GM12865 (cell line): Measurements from ENCODE around the gene CST4.
"Not testable (repeated sequence)": the region's sequence is repeated elsewhere in the genome, so short reads cannot be mapped to it uniquely, and the experiment has no call there.

Experiments used
- DNase-seq: peaks from one replicate; pipeline ENCODE4 v3.0.0; 2010; ENCODE audit warnings: low read depth
- H3K4me3 ChIP-seq: 2 replicates; pipeline ENCODE4 v1.5.1; 2011; ENCODE audit warnings: mild to moderate bottlenecking, low read depth, low read length, control low read depth
- CTCF ChIP-seq: IDR thresholded peaks from 2 replicates; pipeline ENCODE4 v1.5.1; 2011; ENCODE audit warnings: low read length, control low read depth, low read depth, inconsistent platforms; ENCODE audit not compliant: insufficient read depth; ENCODE audit errors: missing control alignments

The CST4 gene

GRCh38 chr20:23639490-23639958, 49.3 kb downstream of the CST4 start:
- DNase-seq, result no peak
- no peak overlapping the region for H3K4me3 ChIP-seq
- TF ChIP-seq CTCF, result no peak

- DNase-seq, result no peak
- H3K4me3 ChIP-seq, result no peak overlapping the region
- no peak for TF ChIP-seq CTCF
Measured at GRCh38 chr20:23638309-23638708, 50.5 kb downstream of the CST4 start.

GRCh38 chr20:23637282-23638221, 51.3 kb downstream of the CST4 start, which contains the start of gene CST3:
TSS of gene CST3 (minus strand) at chr20:23637955. CDS start at chr20:23637862, 93 bp downstream.
- no peak for TF ChIP-seq CTCF
- peak; percentile 87 for DNase-seq
- H3K4me3 ChIP-seq, result peak within 1 kb of the TSS; percentile 61

GRCh38 chr20:23636908-23637281, 51.9 kb downstream of the CST4 start:
- no peak for DNase-seq
- peak overlapping the region; percentile 61 for H3K4me3 ChIP-seq
- TF ChIP-seq CTCF, result no peak

GRCh38 chr20:23636182-23636907, 52.5 kb downstream of the CST4 start:
- no peak for TF ChIP-seq CTCF
- DNase-seq, result no peak
- no peak overlapping the region for H3K4me3 ChIP-seq

- not testable (repeated sequence) for H3K4me3 ChIP-seq
Measured at GRCh38 chr20:23635768-23636090, 53.1 kb downstream of the CST4 start.

More at GRCh38 chr20:23635768-23636090, 53.1 kb downstream of the CST4 start:
- DNase-seq, result not testable (repeated sequence)
